HG03025 (cell line): ENCODE results near the gene AATF.

Source experiments
- ATAC-seq: cut with Tn5 transposase; IDR thresholded peaks from one replicate; pipeline ENCODE4 v1.9.1; 2021; ENCODE audit warnings: mild to moderate bottlenecking, moderate library complexity; ENCODE audit not compliant: unreplicated experiment, low FRiP score

The AATF gene

DNA sequence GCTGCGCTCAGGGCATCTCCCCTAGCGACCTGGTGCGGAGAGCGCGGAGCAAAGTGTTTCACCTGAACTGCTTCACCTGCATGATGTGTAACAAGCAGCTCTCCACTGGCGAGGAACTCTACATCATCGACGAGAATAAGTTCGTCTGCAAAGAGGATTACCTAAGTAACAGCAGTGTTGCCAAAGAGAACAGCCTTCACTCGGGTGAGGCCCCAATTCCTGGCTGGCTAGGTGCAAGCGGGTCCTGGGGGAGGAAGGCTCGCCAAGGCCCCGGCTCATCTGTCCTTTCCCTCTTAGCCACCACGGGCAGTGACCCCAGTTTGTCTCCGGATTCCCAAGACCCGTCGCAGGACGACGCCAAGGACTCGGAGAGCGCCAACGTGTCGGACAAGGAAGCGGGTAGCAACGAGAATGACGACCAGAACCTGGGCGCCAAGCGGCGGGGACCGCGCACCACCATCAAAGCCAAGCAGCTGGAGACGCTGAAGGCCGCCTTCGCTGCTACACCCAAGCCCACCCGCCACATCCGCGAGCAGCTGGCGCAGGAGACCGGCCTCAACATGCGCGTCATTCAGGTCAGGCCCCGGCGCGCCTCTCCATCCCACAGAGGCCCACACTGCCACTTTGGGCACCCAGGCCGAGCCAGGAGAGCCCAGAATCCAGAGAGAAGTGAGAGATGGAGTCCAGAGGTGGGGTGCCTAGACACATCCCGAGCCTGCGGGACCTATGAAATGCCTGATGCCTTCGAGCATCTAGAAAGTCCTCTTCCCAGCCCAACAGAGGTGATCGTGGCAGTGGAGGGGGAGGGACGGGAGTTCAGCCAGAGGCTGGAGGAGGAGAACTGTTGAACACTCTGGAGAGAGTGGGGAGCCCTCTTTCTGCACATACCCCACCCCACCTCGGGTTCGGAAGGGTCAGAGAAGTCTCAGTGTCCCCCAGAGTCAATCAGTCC lies 8.2 kb upstream of the AATF start:
- no peak for ATAC-seq

DNA sequence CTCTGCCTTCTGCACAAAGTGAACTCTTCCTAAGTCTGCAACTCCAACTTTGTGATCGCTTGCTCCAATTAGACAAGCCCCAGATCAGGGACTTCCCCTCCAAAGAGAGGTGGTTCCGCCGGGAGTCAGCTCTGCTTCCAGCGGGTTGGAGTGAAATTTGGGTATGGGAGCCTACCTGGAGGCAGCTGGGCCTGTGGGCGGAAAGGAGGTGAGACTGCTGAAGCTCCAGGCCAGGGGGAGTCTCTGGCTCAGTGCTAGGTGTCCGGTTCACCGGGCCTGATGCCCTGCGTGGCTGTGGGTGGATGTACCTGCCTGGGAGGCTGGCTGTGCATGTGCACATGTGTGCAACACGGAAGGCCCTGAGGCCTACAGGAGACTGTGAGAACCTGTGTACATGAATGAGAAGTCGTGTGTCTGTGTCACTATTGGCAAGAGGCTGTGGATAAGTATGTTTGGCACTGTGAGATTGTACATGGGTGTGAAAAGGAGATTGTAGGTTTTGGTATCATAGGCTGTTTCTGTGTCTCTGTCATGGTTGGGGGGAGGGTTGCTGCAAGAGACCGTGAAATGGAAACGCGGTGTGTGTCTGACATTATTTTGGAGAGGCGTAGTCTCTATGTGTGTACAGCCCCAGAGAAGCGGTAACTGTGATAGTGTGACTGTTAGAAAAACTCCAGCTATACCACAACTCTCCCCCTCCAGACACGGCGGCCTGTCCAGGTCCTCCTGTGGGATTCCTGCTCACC lies 7.3 kb upstream of the AATF start:
- ATAC-seq = no peak

DNA sequence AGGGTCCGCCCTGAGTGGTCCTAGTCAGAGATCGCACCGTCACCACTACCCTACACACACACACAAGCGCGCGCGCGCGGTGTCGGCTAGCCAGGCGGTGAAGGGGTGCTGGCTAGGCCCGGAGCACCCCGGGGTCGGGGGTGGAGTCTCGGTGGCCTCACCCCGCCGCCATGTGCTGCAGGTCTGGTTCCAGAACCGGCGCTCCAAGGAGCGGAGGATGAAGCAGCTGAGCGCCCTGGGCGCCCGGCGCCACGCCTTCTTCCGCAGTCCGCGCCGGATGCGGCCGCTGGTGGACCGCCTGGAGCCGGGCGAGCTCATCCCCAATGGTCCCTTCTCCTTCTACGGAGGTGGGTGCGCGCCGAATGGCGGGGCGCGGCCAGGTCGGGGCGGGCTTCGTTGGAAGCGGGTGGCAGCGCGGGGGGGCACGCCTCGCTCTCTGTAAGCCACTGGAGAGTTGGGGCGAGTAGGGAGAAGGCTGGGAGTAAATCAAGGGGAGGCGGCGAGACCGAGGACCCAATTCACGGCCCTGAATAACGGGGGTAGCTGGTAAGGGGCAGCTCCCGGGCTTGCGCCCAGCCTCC lies 6.6 kb upstream of the AATF start:
- ATAC-seq = no peak

DNA sequence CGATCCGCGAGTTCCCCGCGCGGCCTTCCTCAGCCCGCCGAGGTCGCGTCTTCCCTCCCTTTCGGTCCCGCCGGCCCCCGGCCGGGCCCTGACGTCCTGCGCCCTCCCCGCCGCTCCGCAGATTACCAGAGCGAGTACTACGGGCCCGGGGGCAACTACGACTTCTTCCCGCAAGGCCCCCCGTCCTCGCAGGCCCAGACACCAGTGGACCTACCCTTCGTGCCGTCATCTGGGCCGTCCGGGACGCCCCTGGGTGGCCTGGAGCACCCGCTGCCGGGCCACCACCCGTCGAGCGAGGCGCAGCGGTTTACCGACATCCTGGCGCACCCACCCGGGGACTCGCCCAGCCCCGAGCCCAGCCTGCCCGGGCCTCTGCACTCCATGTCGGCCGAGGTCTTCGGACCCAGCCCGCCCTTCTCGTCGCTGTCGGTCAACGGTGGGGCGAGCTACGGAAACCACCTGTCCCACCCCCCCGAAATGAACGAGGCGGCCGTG lies 6.1 kb upstream of the AATF start:
- ATAC-seq = no peak

DNA sequence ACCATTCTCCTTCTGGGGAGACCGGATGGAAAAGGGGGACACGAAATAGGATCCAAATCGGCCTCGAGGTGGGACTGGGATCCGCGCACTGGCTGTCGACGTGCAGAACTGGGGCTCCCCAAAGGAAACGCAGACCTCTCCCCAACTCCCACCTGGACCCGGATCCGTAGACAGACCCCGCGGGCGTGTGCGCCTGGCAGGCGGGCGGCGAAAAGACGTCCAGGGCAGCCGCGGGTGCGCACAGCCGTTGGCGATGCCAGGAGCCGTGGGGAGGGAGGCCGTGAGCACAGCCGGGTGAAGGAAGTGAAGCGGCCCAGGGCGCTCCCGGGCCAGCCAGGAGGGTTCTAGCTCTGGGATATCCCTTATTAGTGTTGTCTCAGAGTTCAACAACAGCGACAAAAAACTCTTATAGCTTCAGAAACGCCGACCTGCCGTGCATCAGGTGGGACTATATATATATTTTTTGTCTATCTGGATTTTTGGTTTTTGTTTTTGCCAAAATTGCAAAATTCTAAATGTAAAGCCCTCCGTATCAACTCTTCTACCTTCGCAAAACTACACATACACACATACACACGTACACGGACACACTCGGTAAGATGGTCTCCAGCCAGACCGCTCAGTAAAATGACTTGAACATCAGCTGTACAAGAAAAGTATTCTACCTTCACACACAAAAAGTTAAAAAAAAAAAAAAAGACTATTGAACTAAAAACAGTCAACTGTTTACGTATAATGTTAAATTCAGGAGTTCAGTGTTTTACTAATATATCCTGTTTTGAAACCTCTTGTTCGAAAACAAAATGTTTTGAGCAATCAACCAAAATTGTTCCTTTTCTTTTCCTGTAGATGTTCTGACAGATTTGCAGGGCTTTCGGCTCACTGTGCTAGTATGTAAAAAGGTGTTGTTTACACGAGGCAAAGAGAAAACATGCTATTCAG lies 5.2 kb upstream of the AATF start:
- ATAC-seq = no peak

DNA sequence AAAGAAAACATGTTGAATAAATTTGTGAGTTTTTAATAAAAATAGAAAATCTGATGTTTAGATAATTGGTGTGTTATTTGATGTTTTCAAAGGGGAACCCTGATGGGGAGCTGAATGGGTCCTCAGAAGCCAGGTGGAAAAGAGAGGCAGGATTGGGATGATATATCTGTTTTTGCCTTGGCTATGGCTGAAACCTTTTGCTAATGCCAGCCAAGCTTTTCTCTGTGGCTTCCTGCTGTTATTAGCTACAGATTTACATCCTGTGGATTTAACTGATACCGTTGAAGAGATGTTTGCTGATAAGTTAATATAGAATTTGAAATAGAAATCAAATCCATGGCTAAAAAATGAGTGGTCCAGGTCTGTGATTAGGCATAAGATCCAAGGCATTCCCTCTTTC lies 4.2 kb upstream of the AATF start:
- ATAC-seq = no peak

DNA sequence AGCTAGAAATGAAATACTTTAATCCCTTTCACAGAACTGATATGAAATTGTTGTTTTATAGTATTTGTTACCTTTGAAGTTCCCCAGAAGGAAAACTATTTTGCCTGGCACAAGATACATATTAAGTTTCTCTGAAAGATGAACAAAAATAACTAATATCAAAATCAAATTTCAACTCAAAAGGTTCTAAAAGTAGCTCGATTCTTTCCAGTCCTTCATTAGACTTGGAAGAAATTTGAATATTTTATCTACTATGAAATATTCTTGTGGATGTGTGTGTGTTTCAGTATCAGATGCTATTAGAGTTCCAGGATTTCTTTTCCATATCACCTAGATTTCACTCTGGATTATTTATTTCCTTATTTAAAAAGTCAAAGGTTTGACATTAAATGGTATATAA lies 3.6 kb upstream of the AATF start:
- no peak for ATAC-seq

DNA sequence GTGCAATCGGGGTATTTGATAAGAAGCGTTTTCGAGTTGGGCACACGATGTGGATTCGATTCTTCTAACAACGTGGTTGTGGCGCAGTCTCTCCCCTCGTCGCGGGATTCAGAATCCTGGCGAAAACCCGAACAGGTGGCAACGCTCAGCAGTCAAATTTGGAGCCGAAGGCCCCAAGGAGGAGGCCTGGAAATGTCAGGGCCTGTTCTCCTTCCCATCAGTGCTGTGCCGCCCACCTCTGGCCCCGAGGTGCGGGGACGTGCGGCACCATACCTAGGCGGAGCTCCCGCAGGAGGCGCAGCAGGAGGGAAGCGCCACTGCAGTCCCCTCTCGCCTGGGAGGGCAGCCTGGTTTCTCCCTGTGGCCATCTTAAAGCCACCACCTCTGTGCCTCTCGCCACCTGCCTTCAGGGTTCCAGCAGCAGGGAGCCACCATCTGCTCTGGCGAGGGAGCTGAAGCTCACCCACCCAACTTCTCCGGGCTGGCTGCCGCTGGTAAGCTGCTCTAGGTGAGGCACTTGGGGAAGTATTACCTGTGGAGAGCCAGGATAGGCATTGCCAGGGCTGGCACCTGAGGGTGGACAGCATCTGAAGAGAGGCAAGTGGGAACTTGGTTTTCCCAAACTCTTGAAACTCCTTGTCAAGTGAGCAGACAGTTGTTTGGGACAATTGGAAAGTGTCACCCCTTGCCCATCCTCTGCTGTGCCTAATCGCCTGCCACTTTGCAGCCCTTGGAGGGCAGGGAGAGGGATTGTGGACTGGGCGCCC lies 2.6 kb upstream of the AATF start:
- no peak for ATAC-seq

DNA sequence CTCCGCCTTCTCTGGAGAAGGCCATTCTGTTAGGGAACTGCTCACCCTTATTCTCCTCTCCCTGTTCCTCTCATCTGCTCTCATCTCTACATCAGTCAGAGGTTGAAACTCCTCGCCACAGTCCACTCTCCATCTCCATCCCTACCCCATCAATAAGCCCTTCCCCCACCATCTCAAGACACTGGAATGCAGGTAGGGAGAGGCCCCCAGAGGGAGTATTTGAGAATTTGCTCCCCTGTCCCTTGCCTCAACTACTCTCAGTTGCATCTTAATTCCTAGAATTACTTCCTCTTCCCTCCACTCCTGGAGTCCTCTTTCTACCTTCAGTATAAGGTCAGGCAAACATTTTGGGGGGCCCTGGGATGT lies 2.0 kb upstream of the AATF start:
- ATAC-seq = no peak

DNA sequence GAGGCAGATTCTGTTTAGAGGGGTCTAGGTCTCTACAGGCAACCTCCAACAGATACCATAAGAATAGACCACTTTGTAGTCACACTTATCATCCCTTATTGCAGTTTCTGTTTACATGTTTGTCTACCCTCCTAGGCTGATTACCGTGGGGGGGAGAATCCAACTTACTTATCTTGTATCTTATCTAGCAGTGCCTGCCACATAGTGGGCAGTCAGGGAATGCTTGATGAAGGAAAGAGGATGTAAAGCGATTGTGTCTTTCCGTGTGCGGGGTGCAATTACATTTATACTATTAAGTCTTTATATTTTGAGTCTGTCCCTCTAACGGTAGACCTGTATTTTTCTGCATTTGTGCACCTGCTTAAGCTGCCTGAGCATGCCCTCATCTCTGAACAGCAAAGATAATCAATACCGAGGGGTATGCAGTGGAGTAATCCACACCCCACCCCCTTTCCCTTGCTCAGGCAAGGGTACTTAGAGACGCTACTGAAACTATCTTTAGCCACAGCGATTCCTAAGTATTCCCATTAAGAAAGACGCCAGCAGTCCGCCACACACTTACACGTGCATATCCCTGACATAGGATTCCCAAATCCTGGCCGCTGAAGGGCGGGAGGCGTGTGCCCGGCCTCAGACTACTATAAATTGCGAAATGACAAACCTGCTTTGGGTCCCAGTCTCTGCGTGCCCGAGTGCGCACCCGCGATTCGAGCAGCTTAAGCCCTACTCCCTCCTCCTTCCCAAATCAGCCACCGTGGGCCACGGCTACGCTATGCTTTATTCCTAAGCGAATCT lies 635 bp upstream of the AATF start:
- no peak for ATAC-seq

DNA sequence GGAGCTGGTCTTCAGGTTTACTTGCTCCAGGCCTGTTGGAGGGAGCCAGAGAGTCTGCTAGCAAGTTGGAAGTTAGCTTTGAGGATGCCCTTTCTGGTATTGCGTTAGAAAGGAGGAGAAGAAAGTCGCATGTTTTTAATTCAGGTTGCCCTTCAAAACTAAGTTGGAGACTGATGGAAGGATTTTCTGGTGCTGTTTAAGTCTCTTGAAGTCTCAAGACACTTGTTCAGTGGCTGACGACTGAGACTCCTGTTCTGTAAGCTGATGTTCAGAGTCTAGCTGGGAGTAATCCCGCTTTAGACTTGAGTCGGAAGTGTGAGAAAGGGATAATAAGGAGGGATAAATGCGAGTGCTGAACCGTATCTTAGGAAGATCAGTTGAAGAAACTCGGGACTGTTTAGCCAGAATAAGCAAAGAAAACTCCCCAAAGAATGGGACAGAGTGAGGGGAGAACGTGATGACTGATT lies 740 bp downstream of the AATF start:
- ATAC-seq = peak; percentile 18

DNA sequence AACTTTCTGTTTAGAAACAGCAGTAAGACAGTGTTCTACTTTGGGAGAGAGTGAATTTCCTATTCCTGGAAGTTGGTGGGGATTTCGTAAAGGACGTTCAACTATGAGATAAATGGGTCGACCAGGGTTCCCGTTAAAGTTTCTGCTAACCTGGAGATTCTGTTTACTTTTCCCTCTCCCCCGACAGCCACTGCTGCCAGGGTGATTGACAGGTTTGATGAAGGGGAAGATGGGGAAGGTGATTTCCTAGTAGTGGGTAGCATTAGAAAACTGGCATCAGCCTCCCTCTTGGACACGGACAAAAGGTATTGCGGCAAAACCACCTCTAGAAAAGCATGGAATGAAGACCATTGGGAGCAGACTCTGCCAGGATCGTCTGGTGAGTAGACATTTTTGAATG lies 1.3 kb downstream of the AATF start:
- ATAC-seq = no peak

DNA sequence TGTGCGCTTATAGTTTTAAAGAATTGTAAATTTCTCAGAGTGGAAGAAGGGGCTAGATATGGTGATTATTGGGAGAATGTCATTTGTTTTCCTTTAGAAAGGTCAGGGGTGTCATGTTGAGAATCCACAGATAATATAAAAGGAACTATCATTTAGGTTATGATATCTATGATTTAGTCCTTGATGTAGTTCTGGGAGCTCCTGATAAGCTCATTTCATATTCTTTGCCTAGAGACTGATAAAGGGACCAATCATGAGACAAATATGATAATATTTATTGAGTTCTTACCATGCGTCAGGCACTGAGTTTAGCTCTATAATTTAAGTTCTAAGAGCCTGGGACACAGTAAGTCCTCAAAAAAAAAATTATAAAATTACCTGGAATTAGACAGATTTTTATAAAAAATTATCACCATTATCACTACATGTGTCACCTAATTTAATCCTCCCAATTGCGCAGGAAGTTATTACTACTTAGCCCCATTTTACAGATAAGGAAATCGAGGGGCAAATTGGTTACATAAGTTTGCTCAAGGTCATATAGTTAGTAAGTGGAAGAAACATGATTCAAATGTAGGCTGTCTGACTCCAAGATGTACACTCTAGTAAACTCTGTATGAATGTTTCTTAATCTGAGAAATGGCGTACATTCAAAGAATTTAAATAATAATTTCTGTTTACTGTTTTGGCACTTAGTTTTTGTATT lies 2.5 kb downstream of the AATF start:
- no peak for ATAC-seq

DNA sequence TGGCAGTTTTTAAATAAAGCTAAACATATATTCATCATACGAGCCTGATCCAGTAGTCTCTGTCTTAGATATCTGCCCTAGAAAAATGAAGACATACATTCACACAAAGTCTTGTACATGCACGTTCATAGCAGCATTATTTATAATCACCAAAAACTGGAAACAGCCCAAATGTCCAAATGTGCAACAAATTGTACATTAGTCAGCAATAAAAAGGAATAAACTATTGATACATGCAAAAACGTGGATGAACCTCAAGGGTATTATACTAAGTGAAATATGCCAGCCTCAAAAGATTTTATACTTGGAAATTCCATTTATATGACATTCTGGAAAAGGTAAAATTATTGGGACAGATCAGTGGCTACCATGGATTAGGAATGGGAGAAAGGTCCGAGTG lies 22.8 kb downstream of the AATF start:
- ATAC-seq = no peak

DNA sequence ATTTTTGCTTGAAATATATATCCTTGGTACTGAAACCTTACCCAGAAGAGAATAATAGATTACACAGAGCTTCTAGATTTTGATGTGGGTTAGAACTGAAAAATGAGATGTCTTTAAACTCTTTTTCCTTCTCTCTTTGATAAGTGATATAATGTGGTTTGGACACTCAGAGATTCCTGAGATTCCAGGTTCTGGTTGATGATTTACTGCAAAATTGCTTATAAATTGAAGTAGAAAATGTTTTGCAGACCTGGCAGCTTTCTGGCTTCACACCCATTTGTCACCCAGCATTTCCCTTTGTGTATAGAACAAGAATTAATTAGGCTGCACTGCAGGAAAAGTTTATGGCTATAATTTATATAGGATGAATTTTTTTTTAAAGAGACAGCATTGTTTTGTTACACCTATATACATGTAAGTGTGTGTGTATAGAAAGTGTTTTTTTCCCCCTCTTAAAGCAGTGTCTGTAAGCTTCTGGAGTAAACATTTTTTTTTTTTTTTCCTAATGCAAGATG lies 23.5 kb downstream of the AATF start:
- no peak for ATAC-seq

DNA sequence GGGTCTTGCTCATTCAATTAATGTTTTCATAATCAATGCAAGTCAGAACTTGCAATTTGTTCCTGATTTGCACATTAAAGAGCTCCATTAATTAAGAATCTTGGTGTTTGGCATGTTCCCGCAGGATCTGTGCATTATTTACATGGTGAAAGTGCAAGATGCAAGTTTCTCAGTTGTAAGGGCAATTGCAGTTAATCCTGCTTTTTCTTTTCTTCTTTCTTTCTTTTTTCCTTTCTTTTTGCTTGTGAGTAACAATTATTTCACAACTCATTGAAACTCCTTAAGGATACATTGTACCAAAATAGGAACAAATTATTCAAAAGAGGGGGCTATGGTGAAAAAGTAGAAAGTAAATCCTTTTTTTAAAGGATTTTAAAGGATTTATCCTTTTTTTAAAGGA lies 24.2 kb downstream of the AATF start:
- ATAC-seq = no peak

DNA sequence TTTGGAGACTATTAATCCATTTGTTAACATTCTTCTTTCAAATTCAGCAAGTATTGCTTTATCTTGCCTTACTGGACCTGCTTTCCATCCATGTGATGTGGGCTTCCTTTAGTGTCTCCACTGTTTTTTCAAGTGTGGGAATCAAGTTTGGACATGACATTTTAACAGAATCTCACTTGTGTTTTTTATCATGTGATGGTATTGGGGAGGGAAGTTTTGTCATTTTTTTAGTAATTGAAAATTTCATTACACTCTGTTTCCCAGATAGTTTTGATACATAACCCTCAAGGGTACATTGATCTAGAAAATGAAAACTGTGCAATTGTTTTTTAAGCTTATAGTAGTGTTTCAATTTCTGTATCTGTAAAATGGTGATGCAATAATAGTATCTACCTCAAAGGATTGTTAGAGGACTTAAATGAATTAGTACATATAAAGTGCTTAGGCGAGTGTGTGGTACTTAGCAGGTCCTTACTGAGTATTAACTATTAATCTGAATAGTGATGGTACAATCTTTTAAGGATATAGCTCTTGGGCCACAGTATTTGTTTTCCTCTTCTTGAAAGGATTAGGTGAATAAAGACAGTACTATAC lies 27.3 kb downstream of the AATF start:
- no peak for ATAC-seq
